Activated CD8-positive, alpha-beta T cell treated with anti-CD3 and anti-CD28 coated beads for 36 hours (primary cell): Measurements from ENCODE around the gene C1QL4. TPM values are rescaled to one million over a fixed set of nuclear protein-coding genes. Genes with fewer than 3 reads are reported as not detected.

Experiments
- ATAC-seq: fragments of 200-7000 bp; cut with Tn5 transposase; one replicate; pipeline ENCODE4 v1.10.0; 2021; ENCODE audit warnings: mild to moderate bottlenecking, moderate library complexity
- CTCF ChIA-PET: fragments of 350-600 bp; sonication (Branson Sonifier 250); formaldehyde crosslinking; loops from one replicate; lab custom pipeline; 2021; ENCODE audit warnings: antibody characterized with exemption; lab: Charles Lee
- POLR2A ChIA-PET: fragments of 350-600 bp; sonication (Branson Sonifier 250); formaldehyde crosslinking; loops from one replicate; lab custom pipeline; 2021; ENCODE audit warnings: antibody characterized with exemption; lab: Charles Lee
- DNase-seq: peaks from one replicate; pipeline ENCODE4 v3.0.0-alpha.2; 2020
- H3K27ac Mint-ChIP-seq: one replicate; pipeline ENCODE4 v1.8.0; 2021; ENCODE audit warnings: mild to moderate bottlenecking, mixed read lengths
- H3K27me3 Mint-ChIP-seq: one replicate; pipeline ENCODE4 v1.8.0; 2021; ENCODE audit warnings: mixed read lengths
- H3K36me3 Mint-ChIP-seq: one replicate; pipeline ENCODE4 v1.8.0; 2021; ENCODE audit warnings: low read depth, mixed read lengths
- H3K4me1 Mint-ChIP-seq: one replicate; pipeline ENCODE4 v1.8.0; 2021; ENCODE audit warnings: low read depth, mixed read lengths
- H3K4me3 Mint-ChIP-seq: one replicate; pipeline ENCODE4 v1.8.0; 2021; ENCODE audit warnings: mild to moderate bottlenecking, moderate library complexity, mixed read lengths
- H3K9me3 Mint-ChIP-seq: one replicate; pipeline ENCODE4 v1.8.0; 2021; ENCODE audit warnings: mixed read lengths
- CTCF ChIP-seq: fragments of 200-600 bp; IDR thresholded peaks from one replicate; pipeline ENCODE4 v1.8.0; 2022; ENCODE audit warnings: antibody characterized with exemption, mild to moderate bottlenecking
- intact Hi-C: fragments of 100-400 bp; cut with micrococcal nuclease; formaldehyde crosslinking; loops from one replicate; pipeline ENCODE4 v1.10.0; 2022
- total RNA-seq, 2 experiments: library from RNA; stranded (reverse); gene quantifications; one replicate each; pipeline ENCODE4 v1.2.3, GENCODE V29; 2021

C1QL4 gene
- total RNA-seq, 2 experiments from 2014 or later: not detected

DNA sequence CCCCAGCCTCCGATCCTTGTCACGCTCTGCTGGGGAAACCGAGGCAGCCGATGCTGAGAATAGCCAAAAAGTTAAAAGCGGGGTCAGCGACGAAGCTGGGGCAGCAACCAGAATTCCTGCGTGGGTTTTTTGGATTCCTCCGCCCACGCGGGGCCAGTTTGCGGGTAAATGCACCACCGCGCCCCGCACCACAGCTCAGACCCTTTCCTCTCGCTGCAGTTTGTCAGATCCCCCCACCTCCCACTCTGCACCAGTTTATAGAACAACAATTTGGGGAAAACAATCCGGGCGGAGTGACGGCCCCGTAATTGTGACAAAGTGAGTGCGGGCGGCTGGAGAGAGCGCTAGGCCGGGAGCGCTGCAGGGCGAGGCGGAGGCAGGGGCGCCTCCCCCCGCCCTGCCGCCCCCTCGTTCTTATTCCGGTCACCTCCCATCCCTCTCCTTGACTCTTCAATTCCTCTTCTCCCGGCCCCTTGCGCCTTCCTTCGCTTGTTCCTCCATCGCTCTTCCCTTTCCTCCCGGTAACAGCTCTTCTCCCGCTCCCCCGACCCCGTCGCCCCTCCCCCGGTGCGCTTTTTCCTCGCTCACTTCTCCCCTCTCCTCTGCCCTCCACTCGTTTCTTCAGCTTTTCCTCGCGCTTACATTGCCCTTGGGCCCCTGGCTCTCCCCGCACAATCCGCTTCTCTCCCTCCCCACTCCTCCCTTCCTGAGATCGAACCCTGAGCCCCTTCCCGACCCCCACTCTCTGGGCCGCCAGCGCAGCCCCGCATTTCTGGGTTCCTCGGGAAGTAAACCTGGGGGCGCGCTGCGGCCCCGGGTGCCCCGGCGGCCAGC, 9.1 kb upstream of the C1QL4 start:
- ChIA-PET CTCF (interaction anchor here (0.7 to 6.9 kb wide), 19 partner anchors 11 to 275 kb away, joined by 3 to 145 read pairs (median 10); partner anchors contain the start of genes PRPH, SPATS2 and TROAP), POLR2A (interaction anchor here (1.1 to 1.7 kb wide), 4 partner anchors 20 to 82 kb away, joined by 3 to 6 read pairs (median 4); no protein-coding TSS in a partner anchor)
- Mint-ChIP-seq H3K4me3 (peak overlapping the region; percentile 65), H3K4me1 (peaks cover 39% of the 10 kb centered on the region), H3K27me3 (peaks cover 69% of the 10 kb centered on the region), H3K27ac (no peak overlapping the region), H3K36me3 (no peaks in the 10 kb centered on the region), H3K9me3 (no peaks in the 10 kb centered on the region)
- intact Hi-C loops: no loop called here
- ATAC-seq: no peak
- DNase-seq: no peak
- no peak for TF ChIP-seq CTCF

DNA sequence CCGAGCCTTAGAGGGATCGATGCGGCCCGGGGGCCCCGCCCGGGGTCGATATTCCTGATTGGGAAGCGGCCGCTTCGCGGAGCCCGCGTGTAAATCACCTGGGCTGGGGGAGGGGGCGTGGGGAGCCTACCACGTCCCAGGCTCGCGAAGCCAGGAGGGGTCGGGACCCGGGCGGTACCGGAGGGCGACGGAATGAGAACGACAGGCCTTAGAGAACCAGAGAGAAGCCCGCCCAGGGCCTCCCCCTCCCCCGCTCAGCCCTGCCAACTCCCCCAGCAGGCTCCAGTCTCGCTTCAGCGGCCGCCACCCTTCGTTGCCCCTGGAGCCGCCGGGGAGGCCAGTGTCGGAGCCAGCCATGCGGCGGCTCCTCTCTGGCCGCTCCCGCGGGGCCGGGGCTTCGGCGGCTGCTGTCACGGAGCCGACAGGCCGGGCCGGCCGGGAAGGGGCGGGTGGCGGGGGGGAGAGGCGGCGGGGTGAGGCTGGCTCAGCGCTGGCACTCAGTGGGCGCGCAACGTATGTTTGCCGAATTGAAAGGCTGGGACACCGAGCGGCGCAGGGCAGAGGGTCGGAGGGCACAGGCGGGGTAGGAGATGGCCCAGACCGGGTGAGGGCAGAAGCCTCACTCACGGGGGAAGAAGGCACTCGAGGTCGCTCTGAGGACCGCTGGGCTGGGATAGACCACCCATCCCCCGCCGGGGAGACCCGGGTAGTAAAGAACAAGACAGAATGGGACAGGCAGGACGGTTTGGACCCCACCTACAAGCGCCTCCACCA, 8.2 kb upstream of the C1QL4 start:
- CTCF ChIA-PET: interaction anchor here (0.7 to 6.9 kb wide), 8 partner anchors 10 to 222 kb away, joined by 3 to 145 read pairs (median 63); partner anchors contain the start of genes PRPH and SPATS2

DNA sequence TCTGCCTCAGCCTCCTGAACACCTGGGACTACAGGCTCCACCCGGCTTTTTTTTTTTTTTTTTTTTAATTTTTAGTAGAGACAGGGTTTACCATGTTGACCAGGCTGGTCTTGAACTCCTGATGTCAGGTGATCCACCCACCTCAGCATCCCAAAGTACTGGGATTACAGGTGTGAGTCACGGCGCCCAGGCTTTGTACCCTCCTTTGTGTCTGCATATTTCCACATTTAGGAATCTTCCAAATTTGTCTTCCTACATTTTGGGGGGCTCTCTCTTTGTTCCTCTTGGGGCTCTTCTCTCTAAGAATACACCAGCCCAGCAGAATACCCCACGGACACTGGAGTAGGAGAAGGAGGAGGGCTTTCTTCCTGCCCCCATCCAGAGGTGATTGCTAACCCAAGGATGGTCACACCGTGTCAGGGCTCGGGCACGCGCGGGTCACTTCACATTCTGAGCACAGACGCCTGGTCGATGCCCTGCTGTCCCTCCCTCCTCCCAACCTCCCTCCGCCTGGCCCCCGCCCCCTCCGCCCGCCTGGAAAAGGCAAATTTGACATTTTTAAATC, 7.6 kb upstream of the C1QL4 start:
- CTCF ChIA-PET: interaction anchor here (0.9 to 4.0 kb wide), 3 partner anchors 14 to 127 kb away, joined by 3 to 126 read pairs (median 25); no protein-coding TSS in a partner anchor
- no peak for DNase-seq
- Mint-ChIP-seq H3K36me3 (no peaks in the 10 kb centered on the region), H3K27ac (no peak overlapping the region), H3K4me3 (no peak overlapping the region), H3K9me3 (no peaks in the 10 kb centered on the region), H3K4me1 (peaks cover 39% of the 10 kb centered on the region), H3K27me3 (peaks cover 68% of the 10 kb centered on the region)
- intact Hi-C loops: no loop called here
- no peak for ATAC-seq
- TF ChIP-seq CTCF: no peak
- POLR2A ChIA-PET: no interaction called here

More for the DNA sequence above, 8.2 kb upstream of the C1QL4 start:
- no peak for TF ChIP-seq CTCF
- POLR2A ChIA-PET: interaction anchor here (1.6 kb wide), 1 partner anchor 49 kb away, joined by 3 read pairs; no protein-coding TSS in a partner anchor
- DNase-seq (peak; percentile 34), ATAC-seq (no peak)
- H3K27ac Mint-ChIP-seq: no peak overlapping the region
- H3K27me3 Mint-ChIP-seq: peaks cover 70% of the 10 kb centered on the region
- H3K36me3 Mint-ChIP-seq: no peaks in the 10 kb centered on the region
- peaks cover 39% of the 10 kb centered on the region for H3K4me1 Mint-ChIP-seq
- H3K9me3 Mint-ChIP-seq: no peaks in the 10 kb centered on the region
- intact Hi-C loops: no loop called here
- peak overlapping the region; percentile 65 for H3K4me3 Mint-ChIP-seq

- TF ChIP-seq CTCF: no peak
- CTCF ChIA-PET: interaction anchor here (0.6 to 4.0 kb wide), 40 partner anchors 9 to 363 kb away, joined by 3 to 126 read pairs (median 4); partner anchors contain the start of genes PRPH, SPATS2, TROAP and TUBA1C
- DNase-seq: peak; percentile 72
- Mint-ChIP-seq H3K4me1 (peaks cover 36% of the 10 kb centered on the region), H3K9me3 (no peaks in the 10 kb centered on the region), H3K36me3 (no peaks in the 10 kb centered on the region), H3K27me3 (peaks cover 67% of the 10 kb centered on the region), H3K4me3 (peak overlapping the region; percentile 53), H3K27ac (no peak overlapping the region)
- intact Hi-C loops: loop anchor here (2.0 kb wide), 1 partner anchor 54 kb away; no protein-coding TSS in a partner anchor
- POLR2A ChIA-PET: interaction anchor here (1.0 to 2.7 kb wide), 8 partner anchors 11 to 83 kb away, joined by 3 to 12 read pairs (median 5); partner anchors contain the start of gene TROAP
- peak; percentile 48 for ATAC-seq
Observed at GRCh38 chr12:49342914-49343731, 6.1 kb upstream of the C1QL4 start.
